Breast epithelium (tissue), 3 donors: ENCODE data around the gene TNS1.

ENCODE experiments used
- CTCF ChIP-seq, 3 donors: fragments of 450-650 bp; IDR thresholded peaks; one replicate each; pipeline ENCODE4 v1.5.1; 2016 to 2017; ENCODE audit warnings: antibody characterized with exemption in 3 of 3, mild to moderate bottlenecking in 3 of 3, moderate library complexity in 3 of 3
- POLR2AphosphoS5 ChIP-seq, 3 donors: sonication (generic); formaldehyde crosslinking; IDR thresholded peaks; one replicate each; pipeline ENCODE4 v1.6.1; 2017; ENCODE audit warnings: antibody characterized with exemption in 3 of 3

- no peak for TF ChIP-seq CTCF (IDR thresholded peaks at IDR 0.05)
- TF ChIP-seq POLR2AphosphoS5 (IDR thresholded peaks at IDR 0.05), result no peak
Observed at GRCh38 chr2:217818293-217818850, 184.4 kb downstream of the TNS1 start.
